ENCODE measurements around the gene CKM. TPM values are rescaled to one million over a fixed set of nuclear protein-coding genes. Genes with fewer than 3 reads are reported as not detected.
"Not testable (repeated sequence)": the region's sequence is repeated elsewhere in the genome, so short reads cannot be mapped to it uniquely, and the experiment has no call there.

Gene CKM
- total and polyA plus RNA-seq, 8 donors = 4.1 to 58.5 (median 10.9) TPM; not detected in 2

- DNase-seq = peak in 1 of 2 donors; percentile 51
Observed at GRCh38 chr19:45340899-45341453, 18.3 kb upstream of the CKM start.

GRCh38 chr19:45340232-45340898, 17.7 kb upstream of the CKM start, which contains the start of gene KLC3:
Gene KLC3 (plus strand): TSS chr19:45340750. CDS start chr19:45345542, 4,792 bp downstream.
- no peak within 1 kb of the TSS for H3K27ac ChIP-seq
- H3K4me1 ChIP-seq = peaks cover 10 to 18% (median 14%) of the 10 kb centered on the region in 4 donors
- H3K36me3 ChIP-seq = no peaks in the 10 kb centered on the region
- peak within 1 kb of the TSS; percentile 34 to 53 (median 40) for H3K4me3 ChIP-seq
- WGBS, 5 donors = 10 to 44% (median 13%) methylated on average over 10 to 50 of the region's 50 CpGs
- DNase-seq = peak; percentile 75 to 85
- H3K27me3 ChIP-seq = peaks cover 0 to 70% (median 20%) of the 10 kb centered on the region in 3 donors
- intact Hi-C loops (cut with DNase I; ENCODE audit: low total_unique reads) = no loop called here
- no peak for TF ChIP-seq CTCF (IDR thresholded peaks at IDR 0.05)
- no peak for TF ChIP-seq POLR2AphosphoS5 (IDR thresholded peaks at IDR 0.05)
- TF ChIP-seq POLR2A (IDR thresholded peaks at IDR 0.05) = no peak
- no peak for TF ChIP-seq EP300 (IDR thresholded peaks at IDR 0.05)
- H3K9me3 ChIP-seq = no peaks in the 10 kb centered on the region

More at GRCh38 chr19:45340899-45341453, 18.3 kb upstream of the CKM start:
- Histone ChIP-seq H3K4me3 (peak overlapping the region; percentile 34 to 53 (median 40)), H3K9me3 (no peaks in the 10 kb centered on the region), H3K4me1 (peaks cover 10 to 18% (median 14%) of the 10 kb centered on the region in 4 donors), H3K27ac (no peak overlapping the region), H3K36me3 (no peaks in the 10 kb centered on the region), H3K27me3 (peaks cover 0 to 75% (median 26%) of the 10 kb centered on the region in 3 donors)
- WGBS, 5 donors = 11 to 33% (median 12%) methylated on average over 11 to 25 of the region's 25 CpGs
- intact Hi-C loops (cut with DNase I; ENCODE audit: low total_unique reads) = no loop called here
- TF ChIP-seq POLR2A (IDR thresholded peaks at IDR 0.05) = no peak

- DNase-seq = no peak
- WGBS, 5 donors = 68 to 85% (median 74%) methylated on average over 6 of the region's 6 CpGs
- peaks cover 0 to 63% (median 15%) of the 10 kb centered on the region in 3 donors for H3K27me3 ChIP-seq
- H3K27ac ChIP-seq = no peak overlapping the region
- H3K4me1 ChIP-seq = peaks cover 10 to 18% (median 14%) of the 10 kb centered on the region in 4 donors
- intact Hi-C loops (cut with DNase I; ENCODE audit: low total_unique reads) = no loop called here
- no peaks in the 10 kb centered on the region for H3K9me3 ChIP-seq
- H3K36me3 ChIP-seq = no peaks in the 10 kb centered on the region
- no peak overlapping the region for H3K4me3 ChIP-seq
- no peak for TF ChIP-seq EP300 (IDR thresholded peaks at IDR 0.05)
- TF ChIP-seq CTCF (IDR thresholded peaks at IDR 0.05) = no peak
- no peak for TF ChIP-seq POLR2AphosphoS5 (IDR thresholded peaks at IDR 0.05)
- no peak for TF ChIP-seq POLR2A (IDR thresholded peaks at IDR 0.05)
Observed at GRCh38 chr19:45339629-45340028, 17.0 kb upstream of the CKM start.

- no peaks in the 10 kb centered on the region for H3K9me3 ChIP-seq
- no peak for TF ChIP-seq POLR2A (IDR thresholded peaks at IDR 0.05)
- TF ChIP-seq POLR2AphosphoS5 (IDR thresholded peaks at IDR 0.05) = no peak
- TF ChIP-seq CTCF (IDR thresholded peaks at IDR 0.05) = no peak
- no peak for TF ChIP-seq EP300 (IDR thresholded peaks at IDR 0.05)
- intact Hi-C loops (cut with DNase I; ENCODE audit: low total_unique reads) = no loop called here
- WGBS, 5 donors = 53 to 63% (median 59%) methylated on average over 11 of the region's 11 CpGs
- no peak for DNase-seq
- H3K4me3 ChIP-seq = no peak overlapping the region
- peaks cover 10 to 18% (median 14%) of the 10 kb centered on the region in 4 donors for H3K4me1 ChIP-seq
- no peak overlapping the region for H3K27ac ChIP-seq
- no peaks in the 10 kb centered on the region for H3K36me3 ChIP-seq
- H3K27me3 ChIP-seq = peaks cover 0 to 45% (median 14%) of the 10 kb centered on the region in 3 donors
Observed at GRCh38 chr19:45336696-45337251, 14.1 kb upstream of the CKM start.

GRCh38 chr19:45334881-45335280, 12.2 kb upstream of the CKM start:
- intact Hi-C loops (cut with DNase I; ENCODE audit: low total_unique reads); H3K4me3 ChIP-seq: not testable (repeated sequence)

More at GRCh38 chr19:45334881-45335280, 12.2 kb upstream of the CKM start:
- 85 to 95% (median 93%) methylated on average over 4 of the region's 4 CpGs for WGBS, 5 donors
- not testable (repeated sequence) for DNase-seq, H3K4me1 ChIP-seq, H3K27ac ChIP-seq, H3K9me3 ChIP-seq, H3K36me3 ChIP-seq
- H3K27me3 ChIP-seq = peaks cover 0 to 26% (median 1%) of the 10 kb centered on the region in 3 donors
